Liver (tissue), 9 donors: ENCODE data around the gene CETN3. TPM values are rescaled to one million over a fixed set of nuclear protein-coding genes. Genes with fewer than 3 reads are reported as not detected.

ENCODE experiments used
- DNase-seq: peaks from one replicate; pipeline ENCODE4 v3.0.0-alpha.2; 2017; ENCODE audit warnings: low spot score
- H3K27ac ChIP-seq, 2 donors: one replicate each; pipeline ENCODE4 v1.7.0; 2013; ENCODE audit warnings: inconsistent platforms in 2 of 2, low read length in 2 of 2, control low read depth in 1 of 2, low read depth in 1 of 2, mild to moderate bottlenecking in 1 of 2
- H3K27me3 ChIP-seq, 4 donors: one replicate each; pipeline versions ENCODE4 v1.6.1 to v1.7.0; 2013; ENCODE audit warnings: low read length in 3 of 4, inconsistent platforms in 1 of 4, mild to moderate bottlenecking in 1 of 4, moderate library complexity in 1 of 4; ENCODE audit not compliant: control insufficient read depth in 4 of 4, insufficient read depth in 4 of 4
- H3K36me3 ChIP-seq, 4 donors: one replicate each; pipeline versions ENCODE4 v1.6.1 to v1.7.0; 2013; ENCODE audit warnings: low read length in 3 of 4, mild to moderate bottlenecking in 3 of 4, low read depth in 1 of 4, moderate library complexity in 1 of 4; ENCODE audit not compliant: control insufficient read depth in 4 of 4, insufficient read depth in 3 of 4
- H3K4me1 ChIP-seq, 4 donors: one replicate each; pipeline versions ENCODE4 v1.6.1 to v1.7.0; 2013; ENCODE audit warnings: low read length in 3 of 4, mild to moderate bottlenecking in 3 of 4, moderate library complexity in 1 of 4; ENCODE audit not compliant: control insufficient read depth in 4 of 4, insufficient read depth in 4 of 4
- H3K4me3 ChIP-seq, 3 donors: one replicate each; pipeline versions ENCODE4 v1.6.1 to v1.7.0; 2013; ENCODE audit warnings: low read length in 3 of 3, control low read depth in 1 of 3, low read depth in 1 of 3, mild to moderate bottlenecking in 1 of 3
- H3K9ac ChIP-seq, 2 donors: one replicate each; pipeline ENCODE4 v1.7.0; 2013; ENCODE audit warnings: low read length in 2 of 2, mild to moderate bottlenecking in 2 of 2, moderate library complexity in 2 of 2, control low read depth in 1 of 2, low read depth in 1 of 2
- H3K9me3 ChIP-seq, 4 donors: one replicate each; pipeline versions ENCODE4 v1.6.1 to v1.7.0; 2013; ENCODE audit warnings: low read length in 3 of 4; ENCODE audit not compliant: control insufficient read depth in 4 of 4
- EGR1 ChIP-seq, 2 donors: IDR thresholded peaks; 2 replicates each; pipeline ENCODE4 v1.6.1; 2016 to 2018; ENCODE audit warnings: antibody characterized with exemption in 2 of 2, low read depth in 2 of 2
- FOXA1 ChIP-seq: IDR thresholded peaks from 2 replicates; pipeline ENCODE4 v1.6.1; 2016; ENCODE audit warnings: antibody characterized with exemption
- GABPA ChIP-seq, 2 donors: IDR thresholded peaks in 1 of 2; conservative IDR thresholded peaks in 1 of 2; 2 replicates each; pipeline ENCODE4 v1.6.1; 2016; ENCODE audit warnings: antibody characterized with exemption in 2 of 2, mild to moderate bottlenecking in 1 of 2, moderate library complexity in 1 of 2
- HNF4A ChIP-seq, 2 donors: conservative IDR thresholded peaks; 2 replicates each; pipeline ENCODE4 v1.6.1; 2016; ENCODE audit warnings: antibody characterized with exemption in 2 of 2, mild to moderate bottlenecking in 2 of 2
- JUND ChIP-seq, 2 donors: IDR thresholded peaks; 2 replicates each; pipeline ENCODE4 v1.6.1; 2016; ENCODE audit warnings: antibody characterized with exemption in 2 of 2
- NR2F2 ChIP-seq: IDR thresholded peaks from 2 replicates; pipeline ENCODE4 v1.6.1; 2016; ENCODE audit warnings: antibody characterized with exemption
- RAD21 ChIP-seq, 2 donors: IDR thresholded peaks; 2 replicates each; pipeline ENCODE4 v1.6.1; 2016; ENCODE audit warnings: antibody characterized with exemption in 2 of 2, mild to moderate bottlenecking in 2 of 2
- RXRA ChIP-seq, 2 donors: IDR thresholded peaks; 2 replicates each; pipeline ENCODE4 v1.6.1; 2017 to 2018; ENCODE audit warnings: antibody characterized with exemption in 2 of 2, mild to moderate bottlenecking in 1 of 2
- SP1 ChIP-seq: IDR thresholded peaks from 2 replicates; pipeline ENCODE4 v1.6.1; 2018; ENCODE audit warnings: antibody characterized with exemption, mild to moderate bottlenecking
- TAF1 ChIP-seq: conservative IDR thresholded peaks from 2 replicates; pipeline ENCODE4 v1.6.1; 2016; ENCODE audit warnings: antibody characterized with exemption, mild to moderate bottlenecking
- YY1 ChIP-seq: IDR thresholded peaks from 2 replicates; pipeline ENCODE4 v1.6.1; 2016; ENCODE audit warnings: antibody characterized with exemption, mild to moderate bottlenecking
- WGBS: extraction: QIAGEN DNeasy Blood & Tissue Kit; methylation state at CpG from one replicate; pipeline ENCODE4 v1.1.7; 2013; 5-methylcytosine and 5-hydroxymethylcytosine counted together
- polyA plus RNA-seq, 2 donors: library from polyadenylated mRNA; stranded (reverse) in 1 of 2; unstranded in 1 of 2; fragments of 200-250 nt in 1 of 2; fragments of >200 nt in 1 of 2; fragmentation: Nextera tagmentation in 1 of 2; extraction: Ambion mirVana in 1 of 2; gene quantifications; one replicate each; pipeline versions ENCODE4 v1.2.1 to v1.2.3, GENCODE V29; 2013 to 2015
- total RNA-seq, 2 donors: library from RNA; depleted of rRNA; stranded (reverse); fragments of >200 nt; gene quantifications; one replicate each; pipeline ENCODE4 v1.2.3, GENCODE V29; 2014
- TF ChIP-seq, protein P1 (sequence below): IDR thresholded peaks from 2 replicates; pipeline ENCODE4 v1.6.1; 2016; ENCODE audit warnings: antibody characterized with exemption
- TF ChIP-seq, protein P2 (sequence below): IDR thresholded peaks from 2 replicates; pipeline ENCODE4 v1.6.1; 2016; ENCODE audit warnings: antibody characterized with exemption
- TF ChIP-seq, protein P3 (sequence below): IDR thresholded peaks from 2 replicates; pipeline ENCODE4 v1.6.1; 2016; ENCODE audit warnings: antibody characterized with exemption
- TF ChIP-seq, protein P4 (sequence below): fragments of 150-350 bp; IDR thresholded peaks from 2 replicates; pipeline ENCODE4 v1.5.1; 2017; ENCODE audit warnings: improper control_type of control experiment, low read depth, low read length; ENCODE audit not compliant: missing input control
- TF ChIP-seq, protein P5 (sequence below): IDR thresholded peaks from 2 replicates; pipeline ENCODE4 v1.6.1; 2016; ENCODE audit warnings: antibody characterized with exemption, mild to moderate bottlenecking
- donor health status: healthy.
- donor health status: healthy.
- donor health status: healthy.
- donor health status: healthy.
- donor health status: healthy.

CETN3 gene
- total and polyA plus RNA-seq, 4 donors, result 2.8 to 9.4 (median 6.9) TPM

- H3K4me1 ChIP-seq, result peaks cover 0 to 13% (median 8%) of the 10 kb centered on the region in 4 donors
- WGBS, result 19% methylated on average over 1 of the region's 1 CpG
- H3K9me3 ChIP-seq, result no peaks in the 10 kb centered on the region
- no peak overlapping the region for H3K27ac ChIP-seq
- H3K27me3 ChIP-seq, result no peaks in the 10 kb centered on the region
- H3K9ac ChIP-seq, result no peak overlapping the region
- TF ChIP-seq, protein P1, sequence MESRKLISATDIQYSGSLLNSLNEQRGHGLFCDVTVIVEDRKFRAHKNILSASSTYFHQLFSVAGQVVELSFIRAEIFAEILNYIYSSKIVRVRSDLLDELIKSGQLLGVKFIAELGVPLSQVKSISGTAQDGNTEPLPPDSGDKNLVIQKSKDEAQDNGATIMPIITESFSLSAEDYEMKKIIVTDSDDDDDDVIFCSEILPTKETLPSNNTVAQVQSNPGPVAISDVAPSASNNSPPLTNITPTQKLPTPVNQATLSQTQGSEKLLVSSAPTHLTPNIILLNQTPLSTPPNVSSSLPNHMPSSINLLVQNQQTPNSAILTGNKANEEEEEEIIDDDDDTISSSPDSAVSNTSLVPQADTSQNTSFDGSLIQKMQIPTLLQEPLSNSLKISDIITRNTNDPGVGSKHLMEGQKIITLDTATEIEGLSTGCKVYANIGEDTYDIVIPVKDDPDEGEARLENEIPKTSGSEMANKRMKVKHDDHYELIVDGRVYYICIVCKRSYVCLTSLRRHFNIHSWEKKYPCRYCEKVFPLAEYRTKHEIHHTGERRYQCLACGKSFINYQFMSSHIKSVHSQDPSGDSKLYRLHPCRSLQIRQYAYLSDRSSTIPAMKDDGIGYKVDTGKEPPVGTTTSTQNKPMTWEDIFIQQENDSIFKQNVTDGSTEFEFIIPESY, result no peak
- no peak for TF ChIP-seq SP1
- TF ChIP-seq RAD21 (IDR thresholded peaks at IDR 0.05), result peak in 1 of 2 donors; percentile 33
- peak; percentile 55 for TF ChIP-seq NR2F2
- no peak for TF ChIP-seq EGR1 (IDR thresholded peaks at IDR 0.05; ENCODE audit: low read depth in 2 of 2)
- peak in 1 of 2 donors; percentile 6 for TF ChIP-seq HNF4A (conservative IDR thresholded peaks at IDR 0.05)
- no peaks in the 10 kb centered on the region for H3K36me3 ChIP-seq
- H3K4me3 ChIP-seq, result no peak overlapping the region
- DNase-seq, result no peak
These were observed 28.5 kb upstream of the CETN3 start for GRCh38 chr5:90438100-90438499.

- Histone ChIP-seq H3K36me3 (no peaks in the 10 kb centered on the region), H3K27ac (no peak overlapping the region), H3K4me1 (peaks cover 0 to 13% (median 8%) of the 10 kb centered on the region in 4 donors), H3K27me3 (no peaks in the 10 kb centered on the region), H3K4me3 (no peak overlapping the region), H3K9me3 (no peaks in the 10 kb centered on the region), H3K9ac (no peak overlapping the region)
- no peak for DNase-seq
- TF ChIP-seq NR2F2, result no peak
- no peak for TF ChIP-seq GABPA (IDR thresholded peaks at IDR 0.05 in 1 of 2, conservative IDR thresholded peaks at IDR 0.05 in 1 of 2)
- TF ChIP-seq YY1, result no peak
- TF ChIP-seq, protein P1, result no peak
- TF ChIP-seq, protein P2, sequence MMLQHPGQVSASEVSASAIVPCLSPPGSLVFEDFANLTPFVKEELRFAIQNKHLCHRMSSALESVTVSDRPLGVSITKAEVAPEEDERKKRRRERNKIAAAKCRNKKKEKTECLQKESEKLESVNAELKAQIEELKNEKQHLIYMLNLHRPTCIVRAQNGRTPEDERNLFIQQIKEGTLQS, result no peak
- no peak for TF ChIP-seq EGR1 (IDR thresholded peaks at IDR 0.05; ENCODE audit: low read depth in 2 of 2)
- no peak for TF ChIP-seq TAF1
- TF ChIP-seq JUND (IDR thresholded peaks at IDR 0.05), result no peak
These were observed 28.1 kb upstream of the CETN3 start for GRCh38 chr5:90437663-90438062.

DNA sequence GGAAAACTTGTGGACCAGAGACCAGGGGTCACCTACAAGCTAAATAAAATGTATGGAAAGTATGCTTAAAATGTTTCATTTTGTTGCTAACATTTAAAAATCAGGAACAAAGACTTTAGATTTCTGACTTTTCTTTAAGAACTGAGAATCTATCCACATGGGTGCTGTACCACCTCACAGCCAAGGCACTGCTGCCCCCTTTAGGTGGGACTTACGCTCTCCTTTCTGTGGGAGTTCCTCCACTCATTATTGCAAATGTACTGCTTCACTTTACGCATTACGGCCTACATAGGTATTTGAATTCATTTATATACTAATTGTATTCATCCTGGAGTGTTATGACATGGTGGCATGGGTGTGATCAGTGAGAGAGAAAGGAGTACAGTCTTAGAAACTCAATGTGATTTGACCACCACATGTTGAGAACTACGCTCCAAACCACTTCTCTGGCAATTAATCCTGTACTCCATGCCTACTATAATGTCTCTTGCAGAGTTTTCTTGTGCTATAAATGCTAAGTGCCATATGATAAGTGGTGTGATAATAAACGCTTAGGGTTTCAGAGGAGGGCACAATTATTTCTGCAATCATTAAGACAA lies 24.7 kb upstream of the CETN3 start:
- peak; percentile 52 for DNase-seq
- no peaks in the 10 kb centered on the region for H3K9me3 ChIP-seq
- H3K4me3 ChIP-seq, result no peak overlapping the region
- H3K27me3 ChIP-seq, result no peaks in the 10 kb centered on the region
- 80% methylated on average over 5 of the region's 5 CpGs for WGBS
- H3K4me1 ChIP-seq, result peaks cover 0 to 8% (median 6%) of the 10 kb centered on the region in 4 donors
- no peak overlapping the region for H3K27ac ChIP-seq
- TF ChIP-seq FOXA1 (no peak), EGR1 (IDR thresholded peaks at IDR 0.05; ENCODE audit: low read depth in 2 of 2) (no peak), JUND (IDR thresholded peaks at IDR 0.05) (no peak), RXRA (IDR thresholded peaks at IDR 0.05) (no peak), SP1 (no peak), TAF1 (no peak), GABPA (IDR thresholded peaks at IDR 0.05 in 1 of 2, conservative IDR thresholded peaks at IDR 0.05 in 1 of 2) (no peak), RAD21 (IDR thresholded peaks at IDR 0.05) (peak; percentile 76 to 77), YY1 (no peak)
- TF ChIP-seq, protein P3, sequence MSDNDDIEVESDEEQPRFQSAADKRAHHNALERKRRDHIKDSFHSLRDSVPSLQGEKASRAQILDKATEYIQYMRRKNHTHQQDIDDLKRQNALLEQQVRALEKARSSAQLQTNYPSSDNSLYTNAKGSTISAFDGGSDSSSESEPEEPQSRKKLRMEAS, result no peak
- TF ChIP-seq, protein P2, result no peak
- TF ChIP-seq, protein P4, sequence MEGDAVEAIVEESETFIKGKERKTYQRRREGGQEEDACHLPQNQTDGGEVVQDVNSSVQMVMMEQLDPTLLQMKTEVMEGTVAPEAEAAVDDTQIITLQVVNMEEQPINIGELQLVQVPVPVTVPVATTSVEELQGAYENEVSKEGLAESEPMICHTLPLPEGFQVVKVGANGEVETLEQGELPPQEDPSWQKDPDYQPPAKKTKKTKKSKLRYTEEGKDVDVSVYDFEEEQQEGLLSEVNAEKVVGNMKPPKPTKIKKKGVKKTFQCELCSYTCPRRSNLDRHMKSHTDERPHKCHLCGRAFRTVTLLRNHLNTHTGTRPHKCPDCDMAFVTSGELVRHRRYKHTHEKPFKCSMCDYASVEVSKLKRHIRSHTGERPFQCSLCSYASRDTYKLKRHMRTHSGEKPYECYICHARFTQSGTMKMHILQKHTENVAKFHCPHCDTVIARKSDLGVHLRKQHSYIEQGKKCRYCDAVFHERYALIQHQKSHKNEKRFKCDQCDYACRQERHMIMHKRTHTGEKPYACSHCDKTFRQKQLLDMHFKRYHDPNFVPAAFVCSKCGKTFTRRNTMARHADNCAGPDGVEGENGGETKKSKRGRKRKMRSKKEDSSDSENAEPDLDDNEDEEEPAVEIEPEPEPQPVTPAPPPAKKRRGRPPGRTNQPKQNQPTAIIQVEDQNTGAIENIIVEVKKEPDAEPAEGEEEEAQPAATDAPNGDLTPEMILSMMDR, result peak; percentile 44
- TF ChIP-seq, protein P5, sequence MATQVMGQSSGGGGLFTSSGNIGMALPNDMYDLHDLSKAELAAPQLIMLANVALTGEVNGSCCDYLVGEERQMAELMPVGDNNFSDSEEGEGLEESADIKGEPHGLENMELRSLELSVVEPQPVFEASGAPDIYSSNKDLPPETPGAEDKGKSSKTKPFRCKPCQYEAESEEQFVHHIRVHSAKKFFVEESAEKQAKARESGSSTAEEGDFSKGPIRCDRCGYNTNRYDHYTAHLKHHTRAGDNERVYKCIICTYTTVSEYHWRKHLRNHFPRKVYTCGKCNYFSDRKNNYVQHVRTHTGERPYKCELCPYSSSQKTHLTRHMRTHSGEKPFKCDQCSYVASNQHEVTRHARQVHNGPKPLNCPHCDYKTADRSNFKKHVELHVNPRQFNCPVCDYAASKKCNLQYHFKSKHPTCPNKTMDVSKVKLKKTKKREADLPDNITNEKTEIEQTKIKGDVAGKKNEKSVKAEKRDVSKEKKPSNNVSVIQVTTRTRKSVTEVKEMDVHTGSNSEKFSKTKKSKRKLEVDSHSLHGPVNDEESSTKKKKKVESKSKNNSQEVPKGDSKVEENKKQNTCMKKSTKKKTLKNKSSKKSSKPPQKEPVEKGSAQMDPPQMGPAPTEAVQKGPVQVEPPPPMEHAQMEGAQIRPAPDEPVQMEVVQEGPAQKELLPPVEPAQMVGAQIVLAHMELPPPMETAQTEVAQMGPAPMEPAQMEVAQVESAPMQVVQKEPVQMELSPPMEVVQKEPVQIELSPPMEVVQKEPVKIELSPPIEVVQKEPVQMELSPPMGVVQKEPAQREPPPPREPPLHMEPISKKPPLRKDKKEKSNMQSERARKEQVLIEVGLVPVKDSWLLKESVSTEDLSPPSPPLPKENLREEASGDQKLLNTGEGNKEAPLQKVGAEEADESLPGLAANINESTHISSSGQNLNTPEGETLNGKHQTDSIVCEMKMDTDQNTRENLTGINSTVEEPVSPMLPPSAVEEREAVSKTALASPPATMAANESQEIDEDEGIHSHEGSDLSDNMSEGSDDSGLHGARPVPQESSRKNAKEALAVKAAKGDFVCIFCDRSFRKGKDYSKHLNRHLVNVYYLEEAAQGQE, result no peak
- no peaks in the 10 kb centered on the region for H3K36me3 ChIP-seq
- no peak overlapping the region for H3K9ac ChIP-seq
